ACC112 (cell line): ENCODE results near the gene ABI2.
"Not testable (repeated sequence)": the region's sequence is repeated elsewhere in the genome, so short reads cannot be mapped to it uniquely, and the experiment has no call there.

ENCODE experiments used
- H2AFZ ChIP-seq: fragments of 200-600 bp; sonication (generic); one replicate; pipeline ENCODE4 v1.6.0; 2017; ENCODE audit warnings: antibody characterized with exemption, low read length; ENCODE audit not compliant: unreplicated experiment
- H3K27ac ChIP-seq: fragments of 200-600 bp; sonication (generic); 2 replicates; pipeline ENCODE4 v1.5.1; 2014; ENCODE audit warnings: low read depth, mild to moderate bottlenecking, antibody characterized with exemption, low read length, moderate library complexity
- H3K27me3 ChIP-seq: fragments of 200-600 bp; sonication (generic); 2 replicates; pipeline ENCODE4 v1.6.1; 2014; ENCODE audit warnings: mild to moderate bottlenecking, antibody characterized with exemption, low read length, moderate library complexity, mixed read lengths; ENCODE audit not compliant: insufficient read depth
- H3K36me3 ChIP-seq: fragments of 200-600 bp; sonication (generic); 2 replicates; pipeline ENCODE4 v1.6.1; 2016; ENCODE audit warnings: mild to moderate bottlenecking, antibody characterized with exemption, low read length, moderate library complexity, mixed read lengths; ENCODE audit not compliant: insufficient read depth
- H3K4me1 ChIP-seq: fragments of 200-600 bp; sonication (generic); one replicate; pipeline ENCODE4 v1.6.1; 2016; ENCODE audit warnings: low read length, mixed read lengths; ENCODE audit not compliant: insufficient read depth, unreplicated experiment, control insufficient read depth
- H3K4me3 ChIP-seq: fragments of 200-600 bp; sonication (generic); 2 replicates; pipeline ENCODE4 v1.5.1; 2014; ENCODE audit warnings: mild to moderate bottlenecking, low read depth, low read length
- H3K79me2 ChIP-seq: fragments of 200-600 bp; sonication (generic); one replicate; pipeline ENCODE4 v1.6.0; 2016; ENCODE audit warnings: low read length; ENCODE audit not compliant: control insufficient read depth, unreplicated experiment, insufficient read depth

The ABI2 gene

GRCh38 chr2:203328760-203329540, 756 bp downstream of the ABI2 start:
- Histone ChIP-seq H3K27me3 (no peaks in the 10 kb centered on the region), H3K36me3 (no peaks in the 10 kb centered on the region), H3K4me1 (peaks cover 16% of the 10 kb centered on the region), H3K27ac (peak overlapping the region; percentile 64), H2AFZ (peak overlapping the region; percentile 99), H3K4me3 (peak overlapping the region; percentile 86), H3K79me2 (peaks cover 56% of the 10 kb centered on the region)

DNA sequence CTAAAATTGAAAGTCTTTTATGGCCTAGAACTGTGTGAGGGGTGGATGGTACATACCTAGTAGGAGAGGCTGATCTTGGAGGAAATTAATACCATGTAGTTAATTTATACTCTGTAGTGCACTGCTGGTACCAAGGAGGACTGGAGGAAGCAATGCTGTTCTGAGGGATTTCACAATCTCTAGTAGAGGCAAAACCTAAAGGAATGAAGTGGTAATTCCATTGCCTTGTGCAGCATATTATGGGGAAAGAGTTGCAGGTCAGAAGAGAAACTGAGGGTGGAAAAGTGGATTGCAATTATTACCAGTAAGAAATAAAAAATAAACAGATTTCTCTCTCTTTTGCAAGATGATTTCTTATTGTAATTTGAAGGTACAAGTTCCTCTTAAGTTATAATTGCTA, 2.2 kb downstream of the ABI2 start:
- H2AFZ ChIP-seq: no peak overlapping the region
- no peaks in the 10 kb centered on the region for H3K36me3 ChIP-seq
- peaks cover 16% of the 10 kb centered on the region for H3K4me1 ChIP-seq
- H3K4me3 ChIP-seq: peak overlapping the region; percentile 86
- H3K27me3 ChIP-seq: no peaks in the 10 kb centered on the region
- H3K79me2 ChIP-seq: peaks cover 70% of the 10 kb centered on the region
- H3K27ac ChIP-seq: no peak overlapping the region

DNA sequence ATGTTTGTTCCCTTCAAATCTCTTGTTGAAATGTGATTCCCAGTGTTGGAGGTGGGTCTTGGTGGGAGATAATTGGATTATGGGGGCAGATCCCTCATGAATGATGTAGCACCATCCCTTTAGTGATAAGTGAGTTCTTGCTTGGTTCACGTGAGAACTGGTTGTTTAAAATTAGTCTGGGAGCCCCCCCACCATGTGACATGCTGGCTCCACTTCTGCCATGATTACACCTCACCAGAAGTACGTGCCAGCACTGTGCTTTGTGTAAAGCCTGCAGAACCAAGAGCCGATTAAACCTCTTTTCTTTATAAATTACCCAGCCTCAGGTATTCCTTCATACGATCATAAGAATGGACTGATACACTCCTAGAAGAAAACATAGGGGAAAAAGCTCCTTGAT, 10.1 kb downstream of the ABI2 start:
- Histone ChIP-seq H3K27ac (no peak overlapping the region), H3K79me2 (peaks cover 83% of the 10 kb centered on the region), H3K36me3 (peaks cover 11% of the 10 kb centered on the region), H3K27me3 (no peaks in the 10 kb centered on the region), H3K4me3 (no peak overlapping the region), H2AFZ (no peak overlapping the region), H3K4me1 (peaks cover 31% of the 10 kb centered on the region)

- Histone ChIP-seq H3K36me3 (peaks cover 17% of the 10 kb centered on the region), H3K79me2 (peaks cover 72% of the 10 kb centered on the region), H3K27ac (peak overlapping the region; percentile 36)
Measured at GRCh38 chr2:203340791-203341487, 12.7 kb downstream of the ABI2 start.

GRCh38 chr2:203341741-203342310, 13.6 kb downstream of the ABI2 start:
- H3K79me2 ChIP-seq: peaks cover 70% of the 10 kb centered on the region
- no peak overlapping the region for H3K4me3 ChIP-seq
- peaks cover 28% of the 10 kb centered on the region for H3K4me1 ChIP-seq
- H3K36me3 ChIP-seq: peaks cover 12% of the 10 kb centered on the region
- no peaks in the 10 kb centered on the region for H3K27me3 ChIP-seq
- H3K27ac ChIP-seq: peak overlapping the region; percentile 36
- H2AFZ ChIP-seq: no peak overlapping the region

More at GRCh38 chr2:203340791-203341487, 12.7 kb downstream of the ABI2 start:
- no peak overlapping the region for H3K4me3 ChIP-seq
- peaks cover 28% of the 10 kb centered on the region for H3K4me1 ChIP-seq
- no peak overlapping the region for H2AFZ ChIP-seq
- no peaks in the 10 kb centered on the region for H3K27me3 ChIP-seq

GRCh38 chr2:203342374-203342773, 14.2 kb downstream of the ABI2 start:
- peaks cover 28% of the 10 kb centered on the region for H3K4me1 ChIP-seq
- H3K27me3 ChIP-seq, H3K4me3 ChIP-seq, H2AFZ ChIP-seq: not testable (repeated sequence)
- H3K79me2 ChIP-seq: peaks cover 70% of the 10 kb centered on the region
- peaks cover 16% of the 10 kb centered on the region for H3K36me3 ChIP-seq
- H3K27ac ChIP-seq: peak overlapping the region; percentile 36; the same call in 1 of the 2 replicates

DNA sequence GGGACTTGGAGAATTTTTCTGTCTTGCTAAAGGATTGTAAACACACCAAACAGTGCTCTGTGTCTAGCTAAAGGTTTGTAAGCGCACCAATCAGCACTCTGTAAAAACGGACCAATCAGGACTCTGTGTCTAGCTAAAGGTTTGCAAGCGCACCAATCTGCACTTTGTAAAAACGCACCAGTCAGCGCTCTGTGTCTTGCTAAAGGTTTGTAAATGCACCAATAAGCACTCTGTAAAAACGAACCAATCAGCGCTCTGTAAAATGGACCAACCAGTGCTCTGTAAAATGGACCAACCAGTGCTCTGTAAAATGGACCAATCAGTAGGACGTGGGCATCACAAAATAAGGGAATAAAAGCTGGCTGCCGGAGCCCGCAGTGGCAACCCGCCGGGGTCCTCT, 16.5 kb downstream of the ABI2 start:
- no peak overlapping the region for H3K4me3 ChIP-seq
- H3K27me3 ChIP-seq: no peaks in the 10 kb centered on the region
- H2AFZ ChIP-seq: no peak overlapping the region
- no peak overlapping the region for H3K27ac ChIP-seq
- peaks cover 26% of the 10 kb centered on the region for H3K4me1 ChIP-seq
- peaks cover 17% of the 10 kb centered on the region for H3K36me3 ChIP-seq
- peaks cover 69% of the 10 kb centered on the region for H3K79me2 ChIP-seq

- Histone ChIP-seq H3K36me3 (peaks cover 18% of the 10 kb centered on the region), H3K4me3 (no peak overlapping the region), H3K4me1 (peaks cover 7% of the 10 kb centered on the region), H3K27me3 (no peaks in the 10 kb centered on the region), H3K27ac (no peak overlapping the region), H2AFZ (no peak overlapping the region), H3K79me2 (peaks cover 69% of the 10 kb centered on the region)
Measured at GRCh38 chr2:203346612-203347011, 18.4 kb downstream of the ABI2 start.

DNA sequence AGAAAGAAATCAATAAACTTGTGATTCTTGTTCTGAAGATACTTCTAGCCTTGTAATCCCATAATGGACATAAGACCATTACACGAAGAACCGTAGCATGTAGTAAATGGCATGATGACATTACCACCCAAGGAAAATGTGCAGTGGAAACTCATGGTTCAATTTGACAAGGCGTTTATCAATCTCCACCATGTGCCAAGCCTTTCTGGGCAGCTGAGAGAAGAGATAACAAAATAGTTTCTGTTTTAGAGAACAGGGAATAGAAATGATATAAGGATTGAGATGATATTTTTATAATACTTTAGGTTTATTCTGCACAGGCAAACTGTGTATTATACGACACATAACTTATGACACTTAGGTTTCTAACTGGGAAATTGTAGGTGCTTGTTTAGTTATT, 19.2 kb downstream of the ABI2 start:
- H2AFZ ChIP-seq: no peak overlapping the region
- peaks cover 73% of the 10 kb centered on the region for H3K79me2 ChIP-seq
- no peaks in the 10 kb centered on the region for H3K4me1 ChIP-seq
- H3K27ac ChIP-seq: no peak overlapping the region
- peaks cover 20% of the 10 kb centered on the region for H3K36me3 ChIP-seq
- H3K27me3 ChIP-seq: no peaks in the 10 kb centered on the region
- H3K4me3 ChIP-seq: no peak overlapping the region

GRCh38 chr2:203352604-203353255, 24.5 kb downstream of the ABI2 start:
- Histone ChIP-seq H3K27ac (no peak overlapping the region), H3K36me3 (peaks cover 13% of the 10 kb centered on the region; the same call in 1 of the 2 replicates), H2AFZ (no peak overlapping the region), H3K27me3 (no peaks in the 10 kb centered on the region), H3K79me2 (peaks cover 64% of the 10 kb centered on the region), H3K4me1 (no peaks in the 10 kb centered on the region), H3K4me3 (no peak overlapping the region)
